A549 (cell line): ENCODE measurements around the gene HMSD. TPM values are rescaled to one million over a fixed set of nuclear protein-coding genes. Genes with fewer than 3 reads are reported as not detected.

ENCODE experiments used
- ATAC-seq, 2 experiments: fragments of 200-7000 bp in 1 of 2; fragments of >200 bp in 1 of 2; cut with Nextera tagmentation in 1 of 2; cut with Tn5 transposase in 1 of 2; 3 replicates each; pipeline versions ENCODE4 v1.8.0 to v1.9.1; 2018 to 2020; ENCODE audit warnings: mild to moderate bottlenecking in 1 of 2, moderate library complexity in 1 of 2
- CTCF ChIA-PET: fragments of 300-600 bp; sonication (Branson Sonifier 250); formaldehyde crosslinking; extraction: SDS; loops from one replicate; lab custom pipeline; 2021; ENCODE audit warnings: antibody characterized with exemption, inconsistent platforms; lab: Yijun Ruan, JAX
- POLR2A ChIA-PET: fragments of 350-600 bp; formaldehyde crosslinking; extraction: SDS; loops from one replicate; lab custom pipeline; 2021; ENCODE audit warnings: antibody characterized with exemption, inconsistent platforms; lab: Yijun Ruan, JAX
- DNase-seq, 2 experiments: peaks; one replicate each; pipeline versions ENCODE4 v3.0.0 to v3.0.0-alpha.2; 2011 to 2016; ENCODE audit warnings: low read depth in 1 of 2, low spot score in 1 of 2
- FAIRE-seq: peaks from 2 replicates; lab custom pipeline; 2011; peaks lifted over from hg19 to GRCh38; lab: Jason Lieb, UNC
- H3K27ac ChIP-seq, 2 experiments: fragments of >200 bp; sonication (Bioruptor Twin); formaldehyde crosslinking; 3 replicates each; pipeline ENCODE4 v1.5.1; 2016 to 2017
- H3K4me1 ChIP-seq: fragments of >200 bp; sonication (Bioruptor Twin); formaldehyde crosslinking; 3 replicates; pipeline ENCODE4 v1.6.1; 2016
- H3K4me2 ChIP-seq: fragments of >200 bp; sonication (Bioruptor Twin); formaldehyde crosslinking; 3 replicates; pipeline ENCODE4 v1.6.1; 2016
- H3K4me3 ChIP-seq: fragments of >200 bp; sonication (Bioruptor Twin); formaldehyde crosslinking; 3 replicates; pipeline ENCODE4 v1.5.1; 2016
- H3K9me3 ChIP-seq: fragments of >200 bp; sonication (Bioruptor Twin); formaldehyde crosslinking; 3 replicates; pipeline ENCODE4 v1.6.1; 2016
- CBX2 ChIP-seq: fragments of 200-600 bp; sonication (generic); IDR thresholded peaks from 2 replicates; pipeline ENCODE4 v1.6.1; 2016; ENCODE audit warnings: low read depth, mild to moderate bottlenecking, borderline replicate concordance
- CBX8 ChIP-seq: fragments of 200-600 bp; sonication (generic); IDR thresholded peaks from 2 replicates; pipeline ENCODE4 v1.6.1; 2016
- CEBPB ChIP-seq, 2 experiments: fragments of >200 bp in 1 of 2; sonication (Bioruptor Twin) in 1 of 2; formaldehyde crosslinking in 1 of 2; IDR thresholded peaks; 2 replicates each; pipeline ENCODE4 v1.6.1; 2012 to 2016
- EHMT2 ChIP-seq: fragments of 200-600 bp; sonication (generic); IDR thresholded peaks from 2 replicates; pipeline ENCODE4 v1.6.1; 2016; ENCODE audit warnings: antibody characterized with exemption, low read depth, mild to moderate bottlenecking, moderate library complexity
- ELK1 ChIP-seq: fragments of 150-350 bp; IDR thresholded peaks from 2 replicates; pipeline ENCODE4 v1.6.1; 2014; ENCODE audit warnings: low read depth, mild to moderate bottlenecking, low read length
- FOSB ChIP-seq: fragments of 250-450 bp; sonication (Bioruptor Pico); IDR thresholded peaks from 2 replicates; pipeline ENCODE4 v1.5.0; 2020; ENCODE audit warnings: mild to moderate bottlenecking, moderate library complexity
- FOSL2 ChIP-seq, 2 experiments: fragments of 450-650 bp in 1 of 2; fragments of >200 bp in 1 of 2; sonication (Bioruptor Twin) in 1 of 2; formaldehyde crosslinking; IDR thresholded peaks; 2 replicates each; pipeline versions ENCODE4 v1.5.0 to v1.6.1; 2016 to 2020; ENCODE audit warnings: mild to moderate bottlenecking in 1 of 2, moderate library complexity in 1 of 2
- HES2 ChIP-seq: fragments of >200 bp; sonication (Bioruptor Twin); formaldehyde crosslinking; IDR thresholded peaks from 2 replicates; pipeline ENCODE4 v1.6.1; 2016
- HMGXB4 ChIP-seq: fragments of 250-450 bp; sonication (Bioruptor Pico); IDR thresholded peaks from 2 replicates; pipeline ENCODE4 v1.5.0; 2021; ENCODE audit warnings: mild to moderate bottlenecking, moderate library complexity, borderline replicate concordance
- HOXB5 ChIP-seq: fragments of 250-450 bp; sonication (Bioruptor Pico); IDR thresholded peaks from 2 replicates; pipeline ENCODE4 v1.5.0; 2020; ENCODE audit warnings: mild to moderate bottlenecking, moderate library complexity
- KDM5A ChIP-seq: fragments of 200-600 bp; sonication (generic); IDR thresholded peaks from 2 replicates; pipeline ENCODE4 v1.6.1; 2016; ENCODE audit warnings: antibody characterized with exemption, mild to moderate bottlenecking
- MYC ChIP-seq: IDR thresholded peaks from 2 replicates; pipeline ENCODE4 v1.6.1; 2012; ENCODE audit warnings: mild to moderate bottlenecking, inconsistent platforms, low read length, improper control_type of control experiment, borderline replicate concordance
- NFE2L2 ChIP-seq: fragments of 150-350 bp; conservative IDR thresholded peaks from 2 replicates; pipeline ENCODE4 v1.6.1; 2014; ENCODE audit warnings: low read length
- NR3C1 ChIP-seq: fragments of >200 bp; sonication (Bioruptor Twin); formaldehyde crosslinking; IDR thresholded peaks from 3 replicates; pipeline ENCODE4 v1.6.1; 2017
- POLR2A ChIP-seq: IDR thresholded peaks from 2 replicates; pipeline ENCODE4 v1.6.1; 2012; ENCODE audit warnings: mild to moderate bottlenecking, low read length
- RARB ChIP-seq: fragments of 250-450 bp; sonication (Bioruptor Pico); IDR thresholded peaks from 2 replicates; pipeline ENCODE4 v1.8.0; 2021; ENCODE audit warnings: mild to moderate bottlenecking, moderate library complexity
- RNF2 ChIP-seq: fragments of 200-600 bp; sonication (generic); IDR thresholded peaks from 2 replicates; pipeline ENCODE4 v1.6.1; 2016; ENCODE audit warnings: low read depth, mild to moderate bottlenecking, antibody characterized with exemption, moderate library complexity, borderline replicate concordance
- SMC3 ChIP-seq: fragments of >200 bp; sonication (Bioruptor Twin); formaldehyde crosslinking; IDR thresholded peaks from 3 replicates; pipeline ENCODE4 v1.6.1; 2018; ENCODE audit warnings: inconsistent platforms
- TP53 ChIP-seq: fragments of 250-450 bp; sonication (Bioruptor Pico); IDR thresholded peaks from 2 replicates; pipeline ENCODE4 v1.5.0; 2021; ENCODE audit warnings: mild to moderate bottlenecking, moderate library complexity
- ZC3H11A ChIP-seq: fragments of 450-650 bp; IDR thresholded peaks from 2 replicates; pipeline ENCODE4 v1.6.1; 2014; ENCODE audit warnings: antibody characterized with exemption, mild to moderate bottlenecking
- ZNF302 ChIP-seq: fragments of 250-450 bp; sonication (Bioruptor Pico); IDR thresholded peaks from 2 replicates; pipeline ENCODE4 v1.9.0; 2021; ENCODE audit warnings: inconsistent platforms, mild to moderate bottlenecking, moderate library complexity
- WGBS: methylation state at CpG from one replicate; pipeline ENCODE4 v1.1.6; 2017; ENCODE audit errors: missing lambda C conversion rate; 5-methylcytosine and 5-hydroxymethylcytosine counted together
- polyA plus RNA-seq, 4 experiments: library from polyadenylated mRNA; depleted of rRNA in 3 of 4; stranded (reverse); fragments of >200 nt; fragmentation: RNase III in 1 of 4; extraction: RNeasy Plus Mini Kit Qiagen cat#74134 plus additional on column Dnase treatment in 1 of 4; gene quantifications; 2 replicates in 3 of 4; 3 replicates in 1 of 4; pipeline ENCODE4 v1.2.3, GENCODE V29; 2011 to 2017

The HMSD gene
- polyA plus RNA-seq, 2 of the 4 experiments (the other 2 are of a cell fraction): 0.13 to 0.23 TPM

GRCh38 chr18:63997041-63997440, 47.9 kb downstream of the HMSD start:
- Histone ChIP-seq H3K27ac (no peak overlapping the region), H3K4me3 (no peak overlapping the region), H3K4me1 (no peaks in the 10 kb centered on the region), H3K9me3 (no peaks in the 10 kb centered on the region), H3K4me2 (no peak overlapping the region)
- no peak for TF ChIP-seq HES2
- no peak for TF ChIP-seq ELK1
- TF ChIP-seq SMC3: no peak
- TF ChIP-seq MYC: no peak
- TF ChIP-seq HOXB5 (CRISPR knock-in tag): no peak
- no peak for TF ChIP-seq FOSL2 (IDR thresholded peaks at IDR 0.05)
- TF ChIP-seq FOSL2 (CRISPR knock-in tag; IDR thresholded peaks at IDR 0.05): no peak
- TF ChIP-seq NR3C1: no peak
- no peak for TF ChIP-seq CBX8
- TF ChIP-seq CBX2: no peak
- no peak for TF ChIP-seq ZNF302 (CRISPR knock-in tag)
- no peak for TF ChIP-seq RNF2
- TF ChIP-seq HMGXB4 (CRISPR knock-in tag): no peak
- no peak for TF ChIP-seq CEBPB (IDR thresholded peaks at IDR 0.05)
- ATAC-seq: no peak
- POLR2A ChIA-PET: no interaction called here
- 22% methylated on average over 4 of the region's 4 CpGs for WGBS
- no peak for DNase-seq
- no peak for FAIRE-seq
- CTCF ChIA-PET: interaction anchor here (0.6 to 1.7 kb wide), 3 partner anchors 15 to 1829 kb away, joined by 3 to 5 read pairs (median 3); no protein-coding TSS in a partner anchor

DNA sequence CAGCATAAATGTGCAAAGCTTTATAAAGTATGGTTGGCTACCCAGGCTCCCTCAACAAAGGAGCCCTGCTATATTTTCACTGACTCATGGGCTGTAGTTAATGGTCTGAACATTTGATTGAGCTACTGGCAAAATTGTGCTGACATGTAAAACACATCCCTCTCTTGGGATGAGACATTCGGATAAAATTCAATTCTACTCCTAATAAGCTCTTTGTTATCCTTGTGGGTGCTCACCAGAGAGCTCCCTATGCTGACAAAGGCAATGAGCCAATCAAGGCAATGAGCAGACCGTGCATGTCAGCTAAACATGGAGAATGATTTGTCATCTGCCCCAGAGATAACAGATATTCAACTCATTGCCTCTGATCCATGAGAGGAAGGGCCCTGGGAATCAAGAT, 48.5 kb downstream of the HMSD start:
- no peak for ATAC-seq
- 6% methylated on average over 2 of the region's 2 CpGs for WGBS
- no peak overlapping the region for H3K4me2 ChIP-seq
- no peak for DNase-seq
- no peak overlapping the region for H3K27ac ChIP-seq
- CTCF ChIA-PET: interaction anchor here (0.6 to 1.7 kb wide), 3 partner anchors 15 to 1829 kb away, joined by 3 to 5 read pairs (median 3); no protein-coding TSS in a partner anchor
- TF ChIP-seq ZC3H11A (no peak), FOSB (CRISPR knock-in tag) (no peak), KDM5A (no peak), EHMT2 (no peak), HOXB5 (CRISPR knock-in tag) (no peak), TP53 (CRISPR knock-in tag) (no peak), POLR2A (no peak)
- POLR2A ChIA-PET: no interaction called here
- FAIRE-seq: no peak
- no peaks in the 10 kb centered on the region for H3K9me3 ChIP-seq
- H3K4me1 ChIP-seq: no peaks in the 10 kb centered on the region
- no peak overlapping the region for H3K4me3 ChIP-seq

DNA sequence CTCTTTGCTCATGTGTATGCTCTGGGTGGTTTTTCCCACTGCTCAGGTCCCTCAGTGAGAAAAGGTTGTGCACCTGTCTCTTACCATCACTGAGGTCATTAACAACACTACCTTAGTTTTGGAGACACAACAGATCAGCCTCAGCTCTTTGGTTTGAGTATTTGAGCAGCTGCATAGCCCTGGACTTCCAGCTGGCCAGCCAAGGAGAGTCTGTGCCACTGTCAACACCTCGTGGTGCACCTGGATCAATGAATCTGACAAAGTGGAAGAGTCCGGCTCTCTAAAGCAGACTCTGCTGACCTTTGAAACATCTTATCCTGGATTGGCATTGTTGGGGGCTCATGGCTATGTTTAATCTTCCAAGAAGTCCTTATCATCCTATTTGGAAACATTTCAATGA, 50.8 kb downstream of the HMSD start:
- H3K4me3 ChIP-seq: no peak overlapping the region
- ChIA-PET CTCF (no interaction called here), POLR2A (no interaction called here)
- no peak for DNase-seq
- no peaks in the 10 kb centered on the region for H3K9me3 ChIP-seq
- ATAC-seq: no peak
- no peak overlapping the region for H3K27ac ChIP-seq
- no peaks in the 10 kb centered on the region for H3K4me1 ChIP-seq
- H3K4me2 ChIP-seq: no peak overlapping the region
- 0% methylated on average over 1 of the region's 2 CpGs for WGBS
- no peak for TF ChIP-seq RARB
- no peak for TF ChIP-seq NFE2L2
- TF ChIP-seq, all 56 proteins: peak for 0
- no peak for FAIRE-seq
